ENCODE data around the gene GPR162.

GPR162 gene

GRCh38 chr12:6837370-6838060, 15.9 kb downstream of the GPR162 start:
- H3K36me3 ChIP-seq (ENCODE audit: control insufficient read depth, insufficient read depth, low read length): peaks cover 35% of the 10 kb centered on the region
- H3K27me3 ChIP-seq (ENCODE audit: control insufficient read depth, insufficient read depth, low read length): no peaks in the 10 kb centered on the region
- H3K4me3 ChIP-seq (ENCODE audit: low read length): no peak overlapping the region
- H3K9me3 ChIP-seq (ENCODE audit: control insufficient read depth, insufficient read depth, low read length): no peaks in the 10 kb centered on the region
- H3K27ac ChIP-seq (ENCODE audit: low read length): no peak overlapping the region
- H3K4me1 ChIP-seq (ENCODE audit: control insufficient read depth, insufficient read depth, low read length): no peaks in the 10 kb centered on the region
- no CpG with 5 or more reads among the region's 26 CpGs for WGBS (ENCODE audit: insufficient coverage, insufficient read length)
- DNase-seq (ENCODE audit: low read depth, low spot score): no peak

- Histone ChIP-seq H3K9me3 (ENCODE audit: control insufficient read depth, insufficient read depth, low read length) (no peaks in the 10 kb centered on the region), H3K27me3 (ENCODE audit: control insufficient read depth, insufficient read depth, low read length) (no peaks in the 10 kb centered on the region), H3K4me1 (ENCODE audit: control insufficient read depth, insufficient read depth, low read length) (0 out of 2 replicates have a peak, but pooled peaks cover 1% of the 10 kb centered on the region), H3K27ac (ENCODE audit: low read length) (no peak overlapping the region), H3K36me3 (ENCODE audit: control insufficient read depth, insufficient read depth, low read length) (peaks cover 37% of the 10 kb centered on the region), H3K4me3 (ENCODE audit: low read length) (no peak overlapping the region)
- DNase-seq (ENCODE audit: low read depth, low spot score): no peak
- no CpG with 5 or more reads among the region's 16 CpGs for WGBS (ENCODE audit: insufficient coverage, insufficient read length)
Observed at GRCh38 chr12:6838854-6839253, 17.2 kb downstream of the GPR162 start.

- H3K27me3 ChIP-seq (ENCODE audit: control insufficient read depth, insufficient read depth, low read length): no peaks in the 10 kb centered on the region
- DNase-seq (ENCODE audit: low read depth, low spot score): no peak
- WGBS (ENCODE audit: insufficient coverage, insufficient read length): no CpG with 5 or more reads among the region's 10 CpGs
- H3K4me1 ChIP-seq (ENCODE audit: control insufficient read depth, insufficient read depth, low read length): 0 out of 2 replicates have a peak, but pooled peaks cover 1% of the 10 kb centered on the region
- no peak overlapping the region for H3K27ac ChIP-seq (ENCODE audit: low read length)
- no peaks in the 10 kb centered on the region for H3K9me3 ChIP-seq (ENCODE audit: control insufficient read depth, insufficient read depth, low read length)
- H3K4me3 ChIP-seq (ENCODE audit: low read length): no peak overlapping the region
- peaks cover 38% of the 10 kb centered on the region for H3K36me3 ChIP-seq (ENCODE audit: control insufficient read depth, insufficient read depth, low read length)
Observed at GRCh38 chr12:6839482-6840201, 18.0 kb downstream of the GPR162 start.

GRCh38 chr12:6840330-6840729, 18.7 kb downstream of the GPR162 start:
- no peak for DNase-seq (ENCODE audit: low read depth, low spot score)
- Histone ChIP-seq H3K9me3 (ENCODE audit: control insufficient read depth, insufficient read depth, low read length) (no peaks in the 10 kb centered on the region), H3K4me1 (ENCODE audit: control insufficient read depth, insufficient read depth, low read length) (0 out of 2 replicates have a peak, but pooled peaks cover 1% of the 10 kb centered on the region), H3K4me3 (ENCODE audit: low read length) (no peak overlapping the region), H3K36me3 (ENCODE audit: control insufficient read depth, insufficient read depth, low read length) (peaks cover 42% of the 10 kb centered on the region), H3K27ac (ENCODE audit: low read length) (no peak overlapping the region), H3K27me3 (ENCODE audit: control insufficient read depth, insufficient read depth, low read length) (no peaks in the 10 kb centered on the region)
- no CpG with 5 or more reads among the region's 1 CpG for WGBS (ENCODE audit: insufficient coverage, insufficient read length)

GRCh38 chr12:6840761-6841515, 19.3 kb downstream of the GPR162 start, which contains the start of gene GNB3:
GNB3 (plus strand) TSS chr12:6840925; CDS start chr12:6841288, 363 bp downstream.
- 0 out of 2 replicates have a peak, but pooled peaks cover 1% of the 10 kb centered on the region for H3K4me1 ChIP-seq (ENCODE audit: control insufficient read depth, insufficient read depth, low read length)

GRCh38 chr12:6842075-6842474, 20.5 kb downstream of the GPR162 start:
- H3K36me3 ChIP-seq (ENCODE audit: control insufficient read depth, insufficient read depth, low read length): peaks cover 50% of the 10 kb centered on the region
- H3K9me3 ChIP-seq (ENCODE audit: control insufficient read depth, insufficient read depth, low read length): no peaks in the 10 kb centered on the region
- no peak overlapping the region for H3K4me3 ChIP-seq (ENCODE audit: low read length)
- WGBS (ENCODE audit: insufficient coverage, insufficient read length): no CpG with 5 or more reads among the region's 4 CpGs
- no peak overlapping the region for H3K27ac ChIP-seq (ENCODE audit: low read length)
- no peaks in the 10 kb centered on the region for H3K27me3 ChIP-seq (ENCODE audit: control insufficient read depth, insufficient read depth, low read length)
- 0 out of 2 replicates have a peak, but pooled peaks cover 1% of the 10 kb centered on the region for H3K4me1 ChIP-seq (ENCODE audit: control insufficient read depth, insufficient read depth, low read length)
- DNase-seq (ENCODE audit: low read depth, low spot score): no peak

More at GRCh38 chr12:6840761-6841515, 19.3 kb downstream of the GPR162 start, which contains the start of gene GNB3:
- no peaks in the 10 kb centered on the region for H3K27me3 ChIP-seq (ENCODE audit: control insufficient read depth, insufficient read depth, low read length)
- peaks cover 45% of the 10 kb centered on the region for H3K36me3 ChIP-seq (ENCODE audit: control insufficient read depth, insufficient read depth, low read length)
- WGBS (ENCODE audit: insufficient coverage, insufficient read length): no CpG with 5 or more reads among the region's 24 CpGs
- DNase-seq (ENCODE audit: low read depth, low spot score): no peak
- no peak within 1 kb of the TSS for H3K4me3 ChIP-seq (ENCODE audit: low read length)
- H3K9me3 ChIP-seq (ENCODE audit: control insufficient read depth, insufficient read depth, low read length): no peaks in the 10 kb centered on the region
- H3K27ac ChIP-seq (ENCODE audit: low read length): no peak within 1 kb of the TSS

GRCh38 chr12:6843118-6843902, 21.7 kb downstream of the GPR162 start:
- peaks cover 38% of the 10 kb centered on the region for H3K36me3 ChIP-seq (ENCODE audit: control insufficient read depth, insufficient read depth, low read length)
- DNase-seq (ENCODE audit: low read depth, low spot score): no peak
- H3K9me3 ChIP-seq (ENCODE audit: control insufficient read depth, insufficient read depth, low read length): no peaks in the 10 kb centered on the region
- no peak overlapping the region for H3K27ac ChIP-seq (ENCODE audit: low read length)
- WGBS (ENCODE audit: insufficient coverage, insufficient read length): no CpG with 5 or more reads among the region's 16 CpGs
- no peak overlapping the region for H3K4me3 ChIP-seq (ENCODE audit: low read length)
- H3K4me1 ChIP-seq (ENCODE audit: control insufficient read depth, insufficient read depth, low read length): 0 out of 2 replicates have a peak, but pooled peaks cover 1% of the 10 kb centered on the region
- no peaks in the 10 kb centered on the region for H3K27me3 ChIP-seq (ENCODE audit: control insufficient read depth, insufficient read depth, low read length)

- Histone ChIP-seq H3K27me3 (ENCODE audit: control insufficient read depth, insufficient read depth, low read length) (no peaks in the 10 kb centered on the region), H3K4me3 (ENCODE audit: low read length) (no peak overlapping the region), H3K4me1 (ENCODE audit: control insufficient read depth, insufficient read depth, low read length) (0 out of 2 replicates have a peak, but pooled peaks cover 1% of the 10 kb centered on the region), H3K27ac (ENCODE audit: low read length) (no peak overlapping the region), H3K36me3 (ENCODE audit: control insufficient read depth, insufficient read depth, low read length) (peaks cover 34% of the 10 kb centered on the region), H3K9me3 (ENCODE audit: control insufficient read depth, insufficient read depth, low read length) (no peaks in the 10 kb centered on the region)
- DNase-seq (ENCODE audit: low read depth, low spot score): no peak
- no CpG with 5 or more reads among the region's 17 CpGs for WGBS (ENCODE audit: insufficient coverage, insufficient read length)
Observed at GRCh38 chr12:6845395-6845794, 23.8 kb downstream of the GPR162 start.

- H3K27me3 ChIP-seq (ENCODE audit: control insufficient read depth, insufficient read depth, low read length): no peaks in the 10 kb centered on the region
- 100% methylated on average over 1 of the region's 7 CpGs for WGBS (ENCODE audit: insufficient coverage, insufficient read length)
- no peak overlapping the region for H3K4me3 ChIP-seq (ENCODE audit: low read length)
- 0 out of 2 replicates have a peak, but pooled peaks cover 1% of the 10 kb centered on the region for H3K4me1 ChIP-seq (ENCODE audit: control insufficient read depth, insufficient read depth, low read length)
- peaks cover 34% of the 10 kb centered on the region; the same call in 1 of the 2 replicates for H3K36me3 ChIP-seq (ENCODE audit: control insufficient read depth, insufficient read depth, low read length)
- DNase-seq (ENCODE audit: low read depth, low spot score): no peak
- no peak overlapping the region for H3K27ac ChIP-seq (ENCODE audit: low read length)
- H3K9me3 ChIP-seq (ENCODE audit: control insufficient read depth, insufficient read depth, low read length): no peaks in the 10 kb centered on the region
Observed at GRCh38 chr12:6846316-6846869, 24.8 kb downstream of the GPR162 start.

Data from iPS DF 6.9 (cell line).